Measurements from ENCODE around the gene NEU4.
"Not testable (repeated sequence)": the region's sequence is repeated elsewhere in the genome, so short reads cannot be mapped to it uniquely, and the experiment has no call there.

The NEU4 gene, protein sequence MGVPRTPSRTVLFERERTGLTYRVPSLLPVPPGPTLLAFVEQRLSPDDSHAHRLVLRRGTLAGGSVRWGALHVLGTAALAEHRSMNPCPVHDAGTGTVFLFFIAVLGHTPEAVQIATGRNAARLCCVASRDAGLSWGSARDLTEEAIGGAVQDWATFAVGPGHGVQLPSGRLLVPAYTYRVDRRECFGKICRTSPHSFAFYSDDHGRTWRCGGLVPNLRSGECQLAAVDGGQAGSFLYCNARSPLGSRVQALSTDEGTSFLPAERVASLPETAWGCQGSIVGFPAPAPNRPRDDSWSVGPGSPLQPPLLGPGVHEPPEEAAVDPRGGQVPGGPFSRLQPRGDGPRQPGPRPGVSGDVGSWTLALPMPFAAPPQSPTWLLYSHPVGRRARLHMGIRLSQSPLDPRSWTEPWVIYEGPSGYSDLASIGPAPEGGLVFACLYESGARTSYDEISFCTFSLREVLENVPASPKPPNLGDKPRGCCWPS

DNA sequence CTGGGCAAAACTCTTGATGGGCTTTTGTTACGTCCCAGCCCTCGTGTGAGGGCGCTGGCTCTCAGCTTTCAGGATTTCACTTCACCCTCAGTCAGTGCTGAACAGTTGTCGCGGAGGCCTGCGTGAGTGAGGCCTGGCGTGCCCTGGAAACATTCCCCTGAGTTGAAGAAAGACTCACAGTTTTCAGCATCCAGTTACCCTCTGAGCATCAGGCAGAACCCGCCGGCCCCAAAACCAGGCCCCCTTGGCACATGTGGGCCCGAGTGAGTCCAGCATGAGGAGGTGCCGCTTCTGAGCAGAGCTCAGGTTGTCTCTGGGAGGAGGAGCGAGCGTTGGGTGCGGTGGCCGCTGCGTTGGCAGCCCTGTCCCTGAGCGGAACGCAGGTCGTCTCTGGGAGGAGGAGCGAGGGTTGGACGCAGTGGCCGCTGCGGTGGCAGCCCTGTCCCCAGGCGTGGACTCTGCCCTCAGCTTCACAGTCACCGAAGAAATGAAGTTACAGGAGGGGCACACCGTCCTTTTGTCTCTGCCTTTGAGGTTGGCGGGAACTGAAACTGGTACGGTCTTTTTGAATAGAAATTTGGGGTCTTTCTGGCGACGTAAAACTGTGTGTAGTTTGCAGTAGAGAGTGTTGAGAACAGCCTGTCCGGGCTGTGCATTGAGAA, at the start of gene NEU4:
Gene NEU4 (plus strand): TSS at position 473 of the 662 bp plus-strand sequence. CDS start 5,292 bp downstream, outside the sequence.
- DNase-seq (ENCODE audit: low read depth) = no peak

DNA sequence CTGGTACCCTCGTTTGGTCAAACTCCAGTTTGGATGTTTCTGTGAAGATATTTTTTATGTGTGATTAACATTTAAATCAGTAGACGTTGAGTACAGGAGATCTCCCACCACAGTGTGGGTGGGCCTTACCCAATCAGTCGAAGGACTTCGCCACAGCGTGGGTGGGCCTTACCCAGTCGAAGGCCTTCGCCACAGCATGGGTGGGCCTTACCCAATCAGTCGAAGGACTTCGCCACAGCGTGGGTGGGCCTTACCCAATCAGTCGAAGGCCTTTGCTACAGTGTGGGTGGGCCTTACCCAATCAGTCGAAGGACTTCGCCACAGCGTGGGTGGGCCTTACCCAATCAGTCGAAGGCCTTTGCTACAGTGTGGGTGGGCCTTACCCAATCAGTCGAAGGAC, 49.1 kb upstream of the NEU4 start:
- DNase-seq (ENCODE audit: low read depth) = not testable (repeated sequence)

DNA sequence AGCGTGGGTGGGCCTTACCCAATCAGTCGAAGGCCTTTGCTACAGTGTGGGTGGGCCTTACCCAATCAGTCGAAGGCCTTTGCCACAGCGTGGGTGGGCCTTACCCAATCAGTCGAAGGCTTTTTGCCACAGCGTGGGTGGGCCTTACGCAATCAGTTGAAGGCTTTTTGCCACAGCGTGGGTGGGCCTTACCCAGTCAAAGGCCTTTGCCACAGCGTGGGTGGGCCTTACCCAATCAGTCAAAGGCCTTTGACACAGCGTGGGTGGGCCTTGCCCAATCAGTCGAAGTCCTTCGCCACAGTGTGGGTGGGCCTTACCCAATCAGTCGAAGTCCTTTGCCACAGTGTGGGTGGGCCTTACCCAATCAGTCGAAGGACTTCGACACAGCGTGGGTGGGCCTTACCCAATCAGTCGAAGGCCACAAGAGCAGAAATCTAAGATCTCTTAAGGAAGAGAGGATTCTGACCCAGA, 48.7 kb upstream of the NEU4 start:
- no peak for DNase-seq (ENCODE audit: low read depth)

DNA sequence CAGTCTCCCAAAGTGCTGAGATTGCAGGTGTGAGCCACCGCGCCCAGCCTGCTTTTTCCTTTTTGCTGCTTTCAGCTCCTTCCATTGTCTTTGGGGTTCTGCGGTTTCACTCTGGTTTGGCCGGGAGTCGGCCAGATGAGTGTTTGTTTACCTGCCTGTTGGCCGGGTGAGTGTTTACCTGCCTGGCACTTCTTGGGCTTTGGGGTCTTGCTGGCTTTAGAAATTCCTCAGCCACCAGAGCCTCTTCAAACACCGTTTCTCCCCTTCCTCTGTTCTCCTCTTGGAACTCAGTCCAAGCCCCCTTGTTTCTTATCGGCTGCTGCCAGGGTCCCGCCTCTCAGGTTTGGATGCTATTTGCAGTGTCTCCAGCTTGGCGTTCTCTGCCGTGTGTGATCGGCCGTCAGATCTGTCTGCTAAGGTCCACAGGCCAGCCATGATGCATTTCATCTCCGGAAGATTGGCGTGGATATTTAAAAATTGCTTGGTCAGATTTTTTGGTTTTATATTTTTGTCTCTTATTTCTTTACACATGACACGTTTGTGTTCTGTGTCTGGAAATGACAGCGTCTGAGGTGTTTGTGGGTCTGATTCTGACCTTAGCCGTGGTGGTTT, 46.6 kb upstream of the NEU4 start:
- DNase-seq (ENCODE audit: low read depth) = no peak

DNA sequence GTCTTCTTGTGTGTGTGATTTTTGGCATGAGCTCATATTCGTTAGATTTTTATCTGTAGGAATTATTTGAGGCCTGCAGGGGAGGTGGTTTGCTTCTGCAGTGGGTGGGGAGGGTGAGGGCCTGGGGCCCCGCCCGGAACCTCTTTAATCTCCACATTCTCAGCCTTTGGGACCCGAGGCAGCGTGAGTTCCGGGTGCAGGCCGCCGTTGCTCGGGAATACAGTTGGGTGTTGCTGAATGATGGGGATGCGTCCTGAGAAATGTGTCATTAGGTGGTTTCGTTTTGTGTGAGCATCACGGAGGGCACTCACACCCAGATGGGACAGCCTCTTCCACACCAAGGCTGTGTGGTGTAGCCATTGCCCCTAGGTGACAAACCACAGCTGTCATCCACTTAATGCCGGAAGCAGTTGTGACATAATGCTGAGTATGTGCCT, 46.0 kb upstream of the NEU4 start:
- DNase-seq (ENCODE audit: low read depth) = peak; percentile 68

DNA sequence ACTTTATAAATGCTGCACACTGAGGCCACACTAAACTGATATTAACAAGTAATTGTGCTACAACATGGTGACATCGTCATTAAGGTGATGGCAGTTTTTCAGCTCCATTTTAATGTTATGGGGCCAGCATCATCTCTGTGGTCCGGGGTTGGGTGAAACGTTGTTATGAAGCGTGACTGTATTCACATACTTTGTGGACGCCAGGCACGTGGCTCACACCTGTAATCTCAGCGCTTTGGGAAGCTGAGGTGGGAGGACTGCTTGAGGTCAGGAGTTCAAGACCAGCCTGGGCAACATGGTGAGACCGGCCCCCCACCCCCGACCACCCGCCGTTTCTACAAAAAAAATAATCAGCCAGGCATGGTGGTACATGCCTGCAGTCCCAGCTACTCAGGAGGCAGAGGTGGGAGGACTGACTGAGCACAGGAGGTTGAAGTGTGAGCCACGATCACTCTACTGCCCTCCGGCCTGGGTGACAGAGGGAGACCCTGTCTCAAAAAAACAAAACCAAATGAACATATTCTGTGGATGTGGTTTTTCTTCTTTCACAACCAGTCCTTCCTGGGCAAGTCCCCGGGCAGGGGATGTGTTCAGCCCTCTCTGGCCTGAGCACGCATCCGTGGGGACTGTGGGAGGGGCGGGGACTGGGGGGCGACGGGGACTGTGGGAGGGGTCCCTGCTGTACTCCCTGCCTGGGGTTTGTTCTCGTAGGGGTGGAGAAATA, 45.3 kb upstream of the NEU4 start:
- DNase-seq (ENCODE audit: low read depth) = no peak

DNA sequence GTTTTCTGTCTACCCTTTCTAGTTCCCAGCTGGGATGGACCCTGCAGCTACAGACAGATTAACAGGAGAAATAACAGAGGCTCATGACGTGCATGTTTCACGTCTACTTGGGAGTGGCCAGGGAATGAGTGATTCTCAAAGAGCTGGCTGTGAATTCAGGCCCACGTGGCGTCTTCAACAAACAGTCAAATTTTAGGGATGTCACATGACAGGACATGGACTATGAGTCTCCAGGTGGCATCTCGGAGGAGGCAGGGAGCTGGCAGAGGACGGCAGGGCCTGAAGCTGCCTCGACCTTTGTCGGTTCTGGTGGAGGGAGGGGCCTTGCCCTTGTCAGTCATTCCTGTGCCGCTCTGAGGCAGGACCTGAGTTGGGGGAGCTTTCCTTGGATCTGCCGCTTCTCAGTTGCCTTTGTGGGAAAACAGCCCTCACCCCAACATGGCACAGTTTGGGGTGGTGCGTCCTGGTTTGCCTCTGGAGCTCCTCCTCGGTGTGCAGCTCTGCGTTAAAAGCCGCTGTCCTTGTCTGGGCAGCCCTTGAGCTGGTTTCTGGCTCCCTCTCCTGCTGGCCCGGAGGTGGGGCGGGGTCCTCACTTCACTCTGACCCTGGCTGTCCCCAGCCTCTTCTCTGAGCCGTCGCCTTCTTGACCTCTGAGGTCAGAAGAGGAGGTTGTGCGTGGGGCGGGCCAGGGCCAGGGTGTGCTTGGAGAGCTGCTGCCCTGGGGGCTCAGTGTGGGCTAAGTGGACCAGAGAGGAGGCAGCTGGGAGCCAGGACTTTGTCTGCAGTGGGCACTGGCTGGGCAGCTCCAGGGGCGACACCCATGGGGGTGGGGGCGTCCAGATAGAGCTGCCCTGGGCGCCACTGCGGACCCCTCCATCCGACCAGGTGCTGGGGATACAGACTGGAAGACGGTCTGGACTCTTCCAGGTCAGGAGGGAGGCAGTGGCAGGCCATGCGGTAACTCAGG, 44.4 kb upstream of the NEU4 start:
- no peak for DNase-seq (ENCODE audit: low read depth)

DNA sequence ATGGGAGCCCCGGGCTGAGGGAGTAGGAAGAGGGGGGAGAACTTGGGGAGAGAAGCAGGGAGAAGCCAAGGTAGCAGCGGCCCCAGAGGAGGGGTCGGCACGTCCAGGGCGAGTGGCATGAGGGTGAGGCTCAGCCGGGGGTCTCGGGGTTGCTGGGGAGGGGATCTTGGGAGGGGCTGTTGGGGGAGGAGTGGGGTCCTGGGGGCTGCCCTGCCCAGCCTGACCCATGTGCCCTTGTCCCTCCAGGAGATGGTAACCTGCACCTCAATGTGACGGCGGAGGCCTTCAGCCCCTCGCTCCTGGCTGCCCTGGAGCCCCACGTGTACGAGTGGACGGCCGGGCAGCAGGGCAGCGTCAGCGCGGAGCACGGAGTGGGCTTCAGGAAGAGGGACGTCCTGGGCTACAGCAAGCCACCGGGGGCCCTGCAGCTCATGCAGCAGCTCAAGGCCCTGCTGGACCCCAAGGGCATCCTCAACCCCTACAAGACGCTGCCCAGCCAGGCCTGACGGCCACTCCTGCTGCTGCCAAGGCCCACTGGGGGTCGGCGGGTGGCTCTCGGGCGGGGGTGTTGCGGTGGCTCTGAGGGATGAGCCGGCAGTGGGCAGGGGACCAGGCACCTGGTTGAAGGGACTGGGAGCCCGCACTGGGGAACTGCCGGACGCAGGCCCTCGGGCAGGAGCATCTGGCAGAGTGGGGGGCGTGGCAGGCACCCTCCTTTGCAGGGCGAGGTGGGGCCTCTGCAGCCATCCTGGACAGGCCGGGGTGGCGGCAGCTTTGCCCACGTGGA, 41.3 kb upstream of the NEU4 start:
- DNase-seq (ENCODE audit: low read depth) = no peak

DNA sequence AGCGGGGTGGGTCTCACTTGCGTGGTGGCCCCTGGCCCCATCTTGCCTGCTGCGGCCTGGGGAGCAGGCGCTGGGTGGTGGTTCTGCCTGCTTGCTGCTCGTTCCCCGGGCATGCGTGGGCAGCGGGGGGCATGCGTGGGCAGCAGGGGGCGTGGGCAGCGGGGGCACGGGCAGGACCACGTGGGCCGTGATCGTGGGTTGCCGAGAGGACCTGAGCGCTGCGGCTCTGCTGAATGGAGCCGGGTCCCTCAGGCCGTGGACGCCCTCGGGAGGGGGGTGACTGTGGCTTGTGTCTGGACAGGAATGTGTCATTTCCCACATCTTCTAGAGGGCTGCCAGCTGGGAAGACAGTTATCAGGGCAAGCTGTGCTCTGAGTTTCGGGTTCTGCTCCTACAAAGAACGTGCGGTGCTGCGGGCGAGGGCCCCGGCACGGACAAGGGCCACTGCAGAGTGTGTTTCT, 40.7 kb upstream of the NEU4 start:
- no peak for DNase-seq (ENCODE audit: low read depth)

DNA sequence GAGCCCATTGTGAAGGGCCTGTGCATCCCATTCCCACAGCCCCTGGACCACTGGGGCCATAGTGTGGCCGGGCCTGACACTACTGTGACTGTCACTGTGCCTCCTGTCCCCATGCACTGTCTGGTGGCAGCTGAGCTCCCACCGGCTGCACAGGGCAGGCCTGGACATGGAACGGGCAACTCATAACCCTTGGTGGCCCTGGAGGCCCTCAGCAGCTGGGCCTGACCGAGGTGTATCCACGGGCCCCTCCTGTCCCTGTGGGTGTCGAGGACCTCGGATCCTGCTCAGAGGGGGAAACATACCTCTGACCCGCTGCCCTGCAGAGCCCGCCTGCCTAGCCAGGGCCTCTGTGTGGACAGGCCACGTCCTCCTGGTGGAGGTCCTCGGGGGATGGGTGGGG, 40.1 kb upstream of the NEU4 start:
- no peak for DNase-seq (ENCODE audit: low read depth)

DNA sequence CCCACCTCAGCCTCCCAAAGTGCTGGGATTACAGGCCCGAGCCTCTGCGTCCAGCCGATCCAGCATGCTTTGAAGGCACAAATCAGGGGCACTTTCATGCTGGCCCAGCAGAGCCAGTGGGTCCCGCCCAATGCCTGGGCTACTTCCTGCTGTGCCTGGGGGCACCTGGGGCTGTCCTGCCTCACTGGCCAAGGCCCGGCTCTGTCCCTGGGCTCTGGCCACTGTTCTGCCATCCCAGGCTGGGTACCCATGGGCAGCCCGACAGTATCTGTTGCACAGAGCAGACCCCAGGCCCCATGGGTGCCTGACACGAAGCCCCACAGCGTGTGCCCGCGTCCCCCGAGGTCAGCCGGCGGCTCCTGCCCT, 39.2 kb upstream of the NEU4 start:
- DNase-seq (ENCODE audit: low read depth) = no peak

DNA sequence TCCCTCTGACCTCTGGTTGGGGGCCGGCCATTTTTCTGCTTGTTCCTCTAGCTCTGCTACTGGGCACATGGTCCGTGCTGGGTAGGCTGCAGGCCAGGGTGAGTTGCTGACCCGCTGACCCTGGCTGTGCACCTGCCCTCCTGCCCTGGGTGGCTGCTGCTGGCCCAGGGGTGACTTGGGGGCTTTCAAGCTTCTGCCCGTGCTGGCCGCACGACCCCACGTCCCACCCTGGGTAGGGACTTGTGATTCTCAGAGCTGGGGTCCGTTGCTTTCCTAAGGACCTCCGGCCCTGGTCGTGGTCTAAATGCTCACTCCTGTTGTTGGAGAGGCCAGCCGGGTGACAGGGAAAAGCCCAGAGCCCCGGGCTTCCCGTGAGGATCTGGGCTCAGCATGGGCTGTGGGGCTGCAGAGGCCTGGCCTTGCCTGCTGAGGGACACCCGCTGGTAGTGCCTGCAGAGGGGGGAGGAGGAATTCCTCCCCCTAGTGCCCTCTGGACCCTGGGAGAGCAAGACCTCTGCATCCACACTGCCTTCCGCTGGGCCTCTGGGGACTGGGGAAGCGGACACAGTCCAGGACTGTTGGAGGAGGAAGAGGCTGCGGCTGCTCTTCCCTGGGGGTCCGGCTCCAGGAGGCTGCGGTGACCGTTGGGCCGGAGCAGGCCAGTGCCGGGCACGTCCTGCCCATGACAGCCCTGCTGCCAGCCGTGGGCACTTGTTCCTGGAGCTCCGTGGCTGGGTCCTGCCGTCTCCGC, 38.6 kb upstream of the NEU4 start:
- no peak for DNase-seq (ENCODE audit: low read depth)

DNA sequence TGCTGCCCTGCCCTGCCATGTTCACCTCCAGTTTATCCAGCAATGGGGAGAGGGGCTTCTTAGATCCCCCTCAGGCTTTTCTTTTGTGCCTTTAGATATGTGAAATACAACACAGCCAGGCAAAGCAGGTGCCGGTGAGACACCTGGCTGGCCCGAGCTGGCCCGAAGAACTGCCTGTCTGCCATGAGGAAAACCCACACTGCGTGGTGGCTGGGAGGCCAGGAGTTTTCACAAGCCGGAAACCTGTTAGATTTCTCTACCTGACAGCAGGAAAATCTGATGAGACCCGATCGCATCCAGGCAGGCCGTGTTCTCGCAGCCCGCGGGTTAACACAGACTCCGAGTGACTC, 38.1 kb upstream of the NEU4 start:
- no peak for DNase-seq (ENCODE audit: low read depth)

DNA sequence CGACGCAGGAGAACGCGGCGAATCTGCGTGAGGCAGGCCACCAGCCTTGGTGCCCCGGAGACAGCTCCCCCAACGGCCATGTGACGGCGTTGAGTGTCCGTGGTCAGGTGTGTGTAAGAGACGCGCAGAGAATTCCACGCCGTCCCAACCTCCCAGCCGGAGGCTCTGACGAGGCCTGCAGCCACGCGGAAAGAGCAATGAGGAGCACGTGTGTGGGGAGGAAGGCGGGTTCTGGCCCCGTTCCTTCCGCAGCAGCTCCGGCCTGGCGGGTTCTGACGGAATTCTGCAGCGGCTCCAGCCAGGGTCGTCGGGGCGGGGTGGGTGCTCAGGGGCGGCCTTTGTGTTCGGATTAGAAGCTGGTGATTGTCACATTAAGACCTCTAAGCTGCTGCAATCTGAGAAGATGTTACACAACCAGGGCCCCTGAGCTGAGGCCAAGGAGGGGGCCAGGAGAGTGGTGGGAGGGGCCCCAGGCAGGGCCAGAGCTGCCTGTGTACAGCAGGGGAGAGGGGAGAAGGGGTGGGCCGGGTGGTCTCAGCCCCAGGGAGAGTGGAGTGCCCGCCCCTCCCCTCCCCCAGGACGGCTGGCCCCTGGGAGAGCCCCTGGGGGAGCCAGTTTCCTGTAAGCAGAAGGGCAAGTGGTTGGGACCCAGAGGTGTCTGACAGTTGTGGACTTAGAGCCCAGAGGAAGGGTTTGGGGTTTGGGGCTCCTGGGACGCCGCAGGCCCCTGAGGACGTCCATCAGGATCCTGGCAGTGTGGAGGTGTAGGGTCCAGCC, 37.5 kb upstream of the NEU4 start:
- DNase-seq (ENCODE audit: low read depth) = no peak

DNA sequence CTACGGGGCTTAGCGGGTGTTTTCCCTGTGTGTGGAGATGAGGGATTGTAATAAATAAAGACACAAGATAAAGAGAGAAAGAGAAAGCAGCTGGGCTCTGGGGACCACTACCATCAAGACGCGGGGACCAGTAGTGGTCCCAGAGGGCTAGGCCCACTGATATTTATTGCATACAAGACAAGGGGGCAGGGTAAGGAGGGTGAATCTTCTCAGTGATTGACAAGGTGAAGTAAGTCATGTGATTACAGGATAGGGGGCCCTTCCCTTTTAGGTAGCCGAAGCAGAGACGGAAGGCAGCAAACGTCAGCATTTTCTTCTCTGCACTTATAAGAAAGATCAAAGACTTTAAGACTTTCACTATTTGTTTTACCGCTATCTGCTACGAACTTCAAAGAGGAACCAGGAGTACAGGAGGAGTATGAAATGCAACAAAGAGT, 36.9 kb upstream of the NEU4 start:
- DNase-seq (ENCODE audit: low read depth) = no peak

DNA sequence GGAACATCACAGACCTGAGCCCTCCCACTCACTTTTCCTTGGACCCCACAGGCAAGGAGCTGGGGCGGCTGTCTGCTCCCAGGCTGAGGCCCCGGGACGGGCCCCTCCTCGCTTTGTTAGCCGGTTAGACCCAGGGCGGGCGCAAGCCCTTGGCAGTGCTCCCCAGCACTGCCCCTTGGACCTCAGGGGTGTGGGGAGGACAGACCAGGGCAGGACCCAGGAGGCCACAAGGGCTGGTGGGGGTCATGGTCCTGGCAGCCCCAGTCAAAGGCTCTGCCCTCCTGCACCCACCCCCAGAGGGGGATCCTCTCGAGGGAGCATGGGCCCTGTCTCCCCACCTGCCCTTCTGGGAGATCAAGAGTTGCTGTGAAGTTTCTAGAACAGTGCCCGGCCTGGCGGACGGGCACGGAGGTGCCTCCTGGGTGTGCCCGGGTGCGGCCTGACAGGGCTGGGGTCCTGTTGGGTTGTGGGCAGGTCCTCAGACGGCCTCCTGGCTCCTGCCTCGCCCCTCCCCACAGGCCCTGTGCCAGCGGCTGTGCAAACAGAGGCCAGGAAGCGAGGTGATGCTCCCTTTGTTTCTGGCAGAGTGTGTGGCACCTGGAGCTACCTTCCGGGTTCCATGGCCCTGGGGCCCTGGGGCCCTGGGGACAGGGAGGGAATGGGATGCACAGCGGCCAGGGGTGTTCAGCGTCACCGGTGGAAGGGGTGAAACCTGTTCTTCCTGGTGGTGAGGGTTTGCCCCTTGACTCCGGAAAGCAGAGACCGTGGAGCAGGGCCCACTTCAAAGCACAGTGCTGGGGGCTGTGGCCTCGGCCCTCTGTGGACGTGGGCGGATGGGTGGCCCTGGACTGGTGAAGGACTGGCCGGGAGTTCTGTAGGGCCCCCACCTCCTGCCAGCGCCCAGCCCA, 35.2 kb upstream of the NEU4 start:
- DNase-seq (ENCODE audit: low read depth) = no peak

DNA sequence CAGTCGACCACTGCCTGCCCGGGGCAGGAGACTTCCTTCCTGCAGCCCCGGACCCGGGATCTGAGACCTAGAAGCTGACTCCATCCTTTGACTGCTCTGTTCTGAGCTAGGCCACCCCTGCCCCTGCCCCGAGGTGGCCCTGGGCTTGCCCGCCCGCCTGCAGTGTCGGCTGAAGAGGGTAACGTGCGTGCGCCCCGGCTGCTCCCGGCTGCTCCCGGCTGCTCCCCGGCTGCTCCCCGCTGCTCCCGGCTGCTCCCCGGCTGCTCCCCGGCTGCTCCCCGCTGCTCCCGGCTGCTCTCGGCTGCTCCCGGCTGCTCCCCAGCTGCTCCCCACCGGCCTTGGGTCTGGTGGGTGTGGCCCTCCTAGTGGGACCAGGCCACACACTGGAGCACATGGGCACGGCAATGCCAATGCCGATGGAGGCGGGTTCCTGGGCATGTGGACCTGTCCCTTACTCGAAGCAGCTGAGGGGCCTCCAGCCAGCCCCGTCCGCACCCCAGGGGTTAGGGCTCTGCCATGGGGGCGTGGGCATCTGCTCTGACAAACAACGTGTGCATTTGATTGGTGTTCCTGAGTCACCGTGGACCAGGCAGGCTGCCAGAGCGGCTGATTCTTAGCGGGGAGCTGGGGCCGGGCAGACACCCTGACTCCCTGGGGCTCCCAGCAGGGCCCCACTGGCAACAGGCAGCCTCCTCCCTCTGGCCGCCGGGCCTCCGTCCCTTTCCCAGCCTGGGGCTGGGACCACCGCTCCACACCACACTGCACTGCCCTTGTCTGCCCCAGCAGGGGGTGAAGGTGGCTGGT, 34.4 kb upstream of the NEU4 start:
- no peak for DNase-seq (ENCODE audit: low read depth)
